Activated naive CD4-positive, alpha-beta T cell (primary cell): ENCODE results near the gene PWP1.
"Not testable (repeated sequence)": the region's sequence is repeated elsewhere in the genome, so short reads cannot be mapped to it uniquely, and the experiment has no call there.

Experiments
- DNase-seq, 4 experiments: peaks; one replicate each; lab custom pipeline; 2025; lab: John Stamatoyannopoulos, UW

PWP1 gene

DNA sequence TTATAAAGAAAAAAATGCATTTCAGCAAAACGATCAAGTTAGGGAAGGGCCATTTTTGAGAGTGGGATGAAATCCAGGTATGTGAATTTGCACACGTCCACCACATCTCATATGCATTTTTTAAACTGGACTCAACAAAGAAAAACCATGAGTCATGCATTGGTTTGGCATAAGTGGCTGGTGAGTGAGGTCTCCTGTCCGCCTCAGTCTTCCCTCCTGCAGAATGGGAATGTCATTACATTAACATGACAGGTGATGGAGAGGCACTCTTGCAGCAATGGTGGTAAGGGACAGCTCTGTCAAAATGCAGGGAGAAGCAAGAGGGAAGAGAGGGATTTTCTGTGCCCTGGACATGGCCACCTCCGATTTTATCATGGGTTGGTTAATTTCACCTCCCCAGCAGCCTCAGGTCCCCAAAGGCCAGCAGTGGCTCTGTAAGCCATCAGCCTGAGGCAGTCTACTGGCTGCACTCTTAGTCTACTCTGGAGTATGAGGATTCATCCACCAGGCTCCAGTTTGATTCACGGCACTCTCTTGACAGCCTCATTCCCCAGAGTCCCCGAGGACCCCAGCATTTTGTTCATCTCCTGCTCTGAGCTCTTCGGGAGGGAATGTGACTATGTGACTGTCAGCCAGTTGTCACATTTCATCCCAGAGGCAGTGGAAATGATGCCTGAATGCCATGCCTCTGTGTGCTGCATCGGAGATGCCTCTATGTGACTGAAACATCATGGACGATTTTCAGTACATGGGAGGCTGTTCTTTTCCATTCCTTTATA lies 17.1 kb upstream of the PWP1 start:
- DNase-seq: no peak

- DNase-seq: no peak
These were observed 15.7 kb upstream of the PWP1 start for GRCh38 chr12:107669946-107670345.

DNA sequence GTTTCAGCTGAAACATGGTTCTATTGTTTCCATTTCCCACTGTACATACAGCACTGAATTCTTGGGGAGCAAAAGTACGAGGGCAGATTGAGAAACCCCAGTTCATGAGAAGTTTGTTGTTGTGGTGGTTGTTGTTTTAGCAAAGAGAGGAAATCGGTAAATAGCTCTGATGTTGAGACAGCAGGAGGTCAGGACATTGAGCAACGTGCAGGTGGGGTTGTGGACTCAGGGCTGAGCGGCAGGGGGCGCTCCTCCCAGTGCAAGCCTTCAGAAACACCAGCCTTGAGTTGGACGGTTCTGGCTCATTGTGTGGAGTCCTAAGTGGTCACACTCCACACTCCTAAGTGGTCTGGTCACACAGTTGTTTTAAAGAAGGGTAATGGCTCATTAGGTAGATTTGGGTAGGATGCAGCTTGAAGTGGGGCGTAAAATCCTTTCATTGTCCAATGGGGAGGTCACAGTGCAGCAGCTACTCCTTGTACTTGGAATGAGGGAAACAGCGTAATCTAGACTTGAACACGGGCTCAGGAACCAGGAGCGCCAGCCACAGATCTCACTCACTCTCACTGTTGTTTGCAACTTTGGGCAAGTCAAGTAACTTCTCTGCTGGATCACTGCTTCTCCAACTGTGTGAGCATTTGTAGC lies 14.5 kb upstream of the PWP1 start:
- DNase-seq: peak in 1 of 4 experiments; percentile 13

DNA sequence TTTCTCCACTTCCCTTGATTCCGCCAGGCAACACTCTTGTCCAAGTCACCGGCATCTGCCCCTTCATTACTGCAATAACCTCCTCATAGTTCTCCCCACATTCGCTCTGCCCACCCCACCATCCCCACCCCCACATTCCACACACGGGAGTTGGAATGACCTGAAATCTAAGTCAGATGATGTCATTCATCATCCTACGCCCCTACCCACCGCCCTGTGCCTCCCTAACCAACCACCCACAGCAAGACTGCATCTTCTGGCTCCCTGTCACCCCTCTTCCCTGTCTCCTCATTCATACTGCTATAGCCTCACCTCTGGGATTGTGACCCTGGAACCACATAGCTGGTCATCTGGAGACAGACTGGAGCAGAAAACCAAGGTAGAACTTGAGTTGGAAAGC lies 7.9 kb upstream of the PWP1 start:
- no peak for DNase-seq

- DNase-seq: no peak
These were observed 6.3 kb upstream of the PWP1 start for GRCh38 chr12:107679336-107679735.

- no peak for DNase-seq
These were observed 4.2 kb upstream of the PWP1 start for GRCh38 chr12:107681455-107681835.

- no peak for DNase-seq
These were observed 3.5 kb upstream of the PWP1 start for GRCh38 chr12:107681836-107682820.

DNA sequence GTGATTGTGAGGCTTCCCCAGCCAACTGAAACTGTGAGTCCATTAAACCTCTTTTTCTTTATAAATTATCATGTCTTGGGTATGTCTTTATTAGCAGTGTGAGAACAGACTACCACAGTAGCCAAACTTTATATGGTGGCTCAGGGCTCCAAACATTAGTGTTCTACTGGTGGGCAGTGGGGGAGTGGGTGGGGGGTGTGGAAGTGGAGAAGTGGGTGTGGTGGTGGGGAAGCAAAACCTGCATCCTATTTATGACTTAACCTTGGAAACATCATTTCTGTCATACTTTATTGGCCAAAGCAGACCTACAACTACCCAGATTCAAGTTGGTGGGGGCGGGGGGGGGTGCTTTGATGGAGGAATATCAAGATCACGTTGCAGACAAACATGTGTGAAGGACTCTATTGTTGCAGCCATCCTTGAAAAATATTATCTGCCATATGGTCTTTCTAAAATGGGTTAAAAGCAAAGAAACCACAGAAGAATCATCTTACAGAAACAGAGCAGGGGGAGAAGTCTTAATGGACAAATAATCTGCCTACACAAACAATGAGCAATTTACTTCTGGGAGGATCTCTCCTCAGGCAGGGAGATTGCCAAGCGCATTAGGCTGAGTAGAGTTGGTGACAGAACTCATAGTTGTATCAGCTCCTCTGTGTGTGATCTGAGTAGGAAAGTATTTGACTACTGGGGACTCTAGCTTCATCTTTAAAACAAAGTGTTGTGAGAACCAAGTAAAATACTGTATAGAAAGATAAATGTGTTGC lies 1.4 kb upstream of the PWP1 start:
- DNase-seq: no peak

DNA sequence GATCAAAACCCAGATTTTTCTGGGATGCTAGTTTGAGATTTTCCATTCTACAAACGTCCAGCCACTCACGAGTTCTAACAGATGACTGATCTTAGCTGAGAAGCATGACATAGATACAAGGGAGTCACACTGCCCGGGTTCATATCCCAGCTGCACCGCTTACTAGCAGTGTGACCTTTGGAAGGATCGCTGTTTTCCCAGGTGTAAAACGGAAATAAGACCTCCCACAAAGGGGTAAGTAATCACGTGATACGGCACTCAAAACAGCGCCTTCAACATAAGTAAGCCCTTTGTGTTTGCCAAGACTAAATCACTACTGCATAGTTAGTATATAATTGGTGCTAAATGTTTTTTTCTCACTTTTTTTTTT lies 624 bp upstream of the PWP1 start:
- no peak for DNase-seq

DNA sequence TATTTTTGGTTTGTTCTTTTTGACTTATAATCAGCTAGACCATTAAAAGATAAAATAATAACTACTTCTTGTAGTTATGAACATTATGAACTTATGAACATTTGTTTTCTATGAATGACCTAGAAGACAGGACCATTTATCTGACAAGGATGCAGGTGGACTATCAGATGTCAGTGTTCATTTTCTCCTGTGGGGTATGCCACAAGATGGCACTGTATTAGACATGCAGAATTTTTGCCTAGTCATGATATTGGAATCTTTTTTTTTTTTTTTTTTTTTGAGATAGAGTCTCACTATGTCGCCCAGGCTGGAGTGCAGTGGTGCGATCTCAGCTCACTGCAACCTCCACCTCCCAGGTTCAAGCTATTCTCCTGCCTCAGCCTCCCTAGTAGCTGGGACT lies 10.2 kb downstream of the PWP1 start:
- DNase-seq: not testable (repeated sequence)

GRCh38 chr12:107702106-107702505 lies 16.5 kb downstream of the PWP1 start:
- no peak for DNase-seq

GRCh38 chr12:107704041-107704440 lies 18.4 kb downstream of the PWP1 start:
- no peak for DNase-seq

DNA sequence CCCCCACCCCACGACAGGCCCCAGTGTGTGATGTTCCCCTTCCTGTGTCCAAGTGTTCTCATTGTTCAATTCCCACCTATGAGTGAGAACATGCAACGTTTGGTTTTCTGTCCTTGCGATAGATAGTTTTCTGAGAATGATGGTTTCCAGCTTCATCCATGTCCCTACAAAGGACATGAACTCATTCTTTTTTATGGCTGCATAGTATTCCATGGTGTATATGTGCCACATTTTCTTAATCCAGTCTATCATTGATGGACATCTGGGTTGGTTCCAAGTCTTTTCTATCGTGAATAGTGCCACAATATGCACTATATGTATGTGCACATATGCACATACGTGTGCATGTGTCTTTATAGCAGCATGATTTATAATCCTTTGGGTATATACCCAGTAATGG lies 19.9 kb downstream of the PWP1 start:
- DNase-seq: not testable (repeated sequence)

DNA sequence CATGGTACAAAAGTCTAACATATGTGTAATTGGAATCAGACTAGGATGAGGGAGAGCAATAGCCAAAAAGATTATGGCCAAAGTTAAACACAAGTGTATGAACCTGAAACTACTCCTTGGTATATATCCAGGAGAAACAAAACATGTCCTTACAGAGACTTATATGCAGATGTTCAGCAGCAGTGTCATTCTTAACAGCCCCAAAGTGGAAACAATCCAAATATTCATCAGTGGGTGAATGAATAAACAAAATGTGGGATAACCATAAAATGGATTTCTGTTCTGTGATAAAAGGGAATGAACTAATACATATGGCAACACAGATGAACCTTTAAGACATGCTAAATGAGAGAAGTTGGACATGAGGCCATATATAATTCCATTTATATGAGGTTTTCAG lies 30.2 kb downstream of the PWP1 start:
- DNase-seq: no peak

- DNase-seq: no peak
These were observed 33.0 kb downstream of the PWP1 start for GRCh38 chr12:107718606-107719005.

GRCh38 chr12:107727327-107727726 lies 41.7 kb downstream of the PWP1 start:
- DNase-seq: not testable (repeated sequence)

DNA sequence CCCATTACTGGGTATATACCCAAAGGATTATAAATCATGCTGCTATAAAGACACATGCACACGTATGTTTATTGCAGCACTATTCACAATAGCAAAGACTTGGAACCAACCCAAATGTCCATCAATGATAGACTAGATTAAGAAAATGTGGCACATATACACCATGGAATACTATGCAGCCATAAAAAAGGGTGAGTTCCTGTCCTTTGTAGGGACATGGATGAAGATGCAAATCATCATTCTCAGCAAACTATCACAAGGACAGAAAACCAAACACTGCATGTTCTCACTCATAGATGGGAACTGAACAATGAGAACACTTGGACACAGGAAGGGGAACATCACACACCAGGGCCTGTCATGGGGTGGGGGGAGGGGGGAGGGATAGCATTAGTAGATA lies 42.1 kb downstream of the PWP1 start:
- not testable (repeated sequence) for DNase-seq

DNA sequence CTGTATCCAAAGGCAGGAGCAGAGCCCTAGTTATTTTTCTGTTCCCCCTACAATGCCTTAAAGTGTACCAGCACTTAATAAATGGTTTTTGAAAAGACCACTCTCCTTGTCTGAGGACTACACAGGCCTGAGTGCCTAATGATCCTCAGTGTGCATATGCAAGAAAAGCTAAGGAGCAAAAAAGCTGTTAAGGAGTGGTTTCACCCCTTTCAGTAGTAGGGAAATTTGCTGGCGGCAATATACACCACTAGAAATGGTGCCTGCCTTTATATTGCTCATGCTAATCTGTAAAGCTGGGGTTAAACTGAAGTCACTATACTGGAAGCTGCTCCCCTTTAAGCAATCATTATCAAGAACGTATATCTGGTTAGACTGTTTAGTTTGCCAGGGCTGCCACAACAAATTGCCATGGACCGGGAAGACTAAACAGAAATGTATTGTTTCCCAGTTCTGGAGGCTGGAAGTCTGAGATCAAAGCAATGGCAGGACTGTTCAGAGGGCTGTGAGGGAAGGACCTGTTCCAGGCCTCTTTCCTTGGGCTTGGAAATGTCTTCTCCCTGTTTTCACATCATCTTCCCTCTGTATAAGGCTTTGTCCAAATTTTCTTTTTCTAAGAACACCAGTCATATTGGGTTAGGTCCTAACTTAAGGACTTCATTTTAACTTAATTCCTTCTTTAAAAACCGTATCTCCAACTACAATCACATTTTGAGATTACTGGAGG lies 45.2 kb downstream of the PWP1 start:
- DNase-seq: no peak

- no peak for DNase-seq
These were observed 45.8 kb downstream of the PWP1 start for GRCh38 chr12:107731366-107731765.

DNA sequence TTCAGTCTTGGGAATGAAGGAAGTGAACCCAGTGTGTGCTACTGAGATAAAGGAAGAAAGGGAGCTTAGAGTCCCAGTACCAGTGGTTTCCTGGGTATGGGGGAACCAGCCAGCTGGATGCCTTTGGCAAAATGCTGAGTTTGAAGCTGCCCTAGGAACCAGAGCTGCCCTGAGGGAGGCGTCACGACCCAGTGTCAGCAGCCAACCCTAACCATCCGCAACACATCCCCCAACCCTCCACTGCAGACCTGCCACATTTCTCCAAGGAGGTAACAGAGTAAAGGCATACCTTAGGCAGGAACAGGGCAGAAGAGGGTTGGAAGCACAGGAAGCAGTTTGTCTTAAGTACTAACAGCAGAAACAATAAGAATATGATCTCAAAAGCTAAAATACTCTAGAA lies 46.8 kb downstream of the PWP1 start:
- no peak for DNase-seq

GRCh38 chr12:107734139-107734538 lies 48.5 kb downstream of the PWP1 start:
- DNase-seq: no peak
